Activated gamma-delta T cell treated with Interleukin-2 at 50 U/mL for 16 hours (primary cell): Measurements from ENCODE around the gene CEACAM7.

Source experiments
- DNase-seq: peaks from one replicate; pipeline ENCODE4 v3.0.0-alpha.2; 2020

The CEACAM7 gene

DNA sequence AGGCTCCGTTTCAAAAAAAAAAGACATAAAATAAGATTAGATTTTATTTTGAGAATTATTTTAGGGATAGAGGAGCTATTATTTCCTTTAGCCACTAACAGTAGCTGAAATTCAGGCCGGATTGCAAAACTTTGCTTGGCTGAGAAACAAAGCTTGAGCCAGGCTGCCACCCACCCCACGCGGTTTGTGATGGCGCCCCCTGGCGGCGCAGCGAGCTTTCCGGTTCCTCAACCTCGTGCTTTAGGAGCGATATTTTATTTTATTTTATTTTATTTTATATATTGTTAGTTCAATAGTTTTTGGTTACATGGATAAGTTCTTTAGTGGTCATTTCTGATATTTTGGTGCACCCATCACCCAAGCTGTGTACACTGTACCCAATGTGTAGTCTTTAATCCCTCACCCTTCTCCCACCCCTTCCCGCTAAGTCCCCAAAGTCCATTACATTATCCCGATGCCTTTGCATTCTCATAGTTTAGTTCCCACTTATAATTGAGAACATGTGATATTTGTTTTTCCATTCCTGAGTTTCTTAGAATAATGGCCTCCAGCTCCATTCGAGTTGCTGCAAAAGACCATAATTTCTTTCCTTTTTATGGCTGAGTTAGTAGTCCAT lies 41.4 kb downstream of the CEACAM7 start:
- peak; percentile 32 for DNase-seq

DNA sequence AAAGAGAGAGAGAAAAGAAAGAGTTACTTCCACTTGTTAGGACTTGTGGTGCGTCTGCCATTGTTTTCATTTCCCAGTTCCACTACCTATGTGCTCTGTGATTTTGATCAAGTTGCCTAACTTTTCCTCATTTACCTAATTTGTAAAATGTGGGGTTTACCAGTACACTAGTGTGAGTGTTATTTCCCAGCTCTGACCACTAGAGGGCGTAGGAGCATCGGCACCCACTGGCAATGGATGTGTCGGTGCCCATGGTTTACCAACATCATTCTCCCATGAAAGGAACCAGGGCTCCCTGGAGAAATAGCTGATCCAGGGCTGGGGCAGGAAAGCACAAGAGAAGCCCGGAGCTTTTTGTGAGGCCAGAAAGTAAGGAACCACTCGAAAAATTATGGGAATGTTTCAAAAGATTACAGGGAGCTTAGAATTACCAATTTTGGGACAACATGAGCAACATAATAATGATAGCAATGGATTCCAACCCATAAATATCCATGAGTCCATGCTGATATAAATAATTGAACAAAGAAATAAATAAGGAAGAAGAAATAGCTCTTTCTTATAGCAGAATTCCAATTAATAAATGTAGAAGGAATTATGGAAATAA lies 46.1 kb downstream of the CEACAM7 start:
- DNase-seq: peak; percentile 75

DNA sequence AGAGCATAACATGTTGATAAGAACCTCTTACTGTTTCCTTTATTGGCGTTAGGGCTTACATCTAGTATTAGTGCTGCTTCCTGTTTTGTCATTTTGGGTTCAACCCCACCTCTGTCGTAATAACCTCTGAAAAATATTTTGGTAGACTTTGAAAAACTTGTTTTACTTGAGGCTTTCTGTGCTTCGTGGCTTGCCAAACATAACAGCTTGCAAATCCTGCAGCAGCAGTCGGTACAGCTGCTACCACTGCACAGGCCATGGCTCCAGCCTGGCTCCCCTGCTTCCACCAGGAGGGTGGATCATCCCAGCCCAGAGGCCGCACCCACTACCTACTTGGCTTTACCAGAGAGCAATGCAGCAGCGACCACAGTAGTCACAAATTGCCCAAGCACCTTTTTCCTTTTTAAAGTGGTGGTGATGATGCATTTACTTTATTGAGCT lies 49.4 kb downstream of the CEACAM7 start:
- no peak for DNase-seq

- no peak for DNase-seq
Measured at GRCh38 chr19:41637484-41637883, 50.6 kb downstream of the CEACAM7 start.

- DNase-seq: no peak
Measured at GRCh38 chr19:41627966-41628675, 59.9 kb downstream of the CEACAM7 start.

- DNase-seq: no peak
Measured at GRCh38 chr19:41626877-41627276, 61.2 kb downstream of the CEACAM7 start, which contains the start of gene CEACAM4. Gene CEACAM4, minus strand, starts transcription at chr19:41627074. Its CDS starts 111 bp downstream, at chr19:41626963.

DNA sequence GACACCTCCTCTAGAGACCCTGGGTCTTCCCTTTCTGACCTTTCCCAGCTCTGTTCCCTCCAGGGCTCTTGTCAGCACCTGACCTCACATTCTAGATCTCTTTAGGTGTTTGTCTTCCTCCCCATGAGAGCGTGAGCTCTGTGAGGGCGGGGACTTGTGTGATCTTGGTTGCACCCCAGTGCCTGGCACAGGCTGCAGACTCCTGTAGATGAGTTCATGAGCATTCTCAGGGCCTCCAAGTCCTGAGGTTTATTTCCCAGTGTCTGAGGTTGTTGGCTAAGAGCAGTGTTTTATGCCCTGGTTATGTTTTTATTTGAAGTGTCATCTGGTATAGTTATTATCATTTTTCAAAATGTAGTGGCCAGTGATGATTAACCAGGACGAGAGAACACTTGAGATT lies 61.8 kb downstream of the CEACAM7 start:
- no peak for DNase-seq

- DNase-seq: no peak
Measured at GRCh38 chr19:41624937-41625336, 63.1 kb downstream of the CEACAM7 start.

DNA sequence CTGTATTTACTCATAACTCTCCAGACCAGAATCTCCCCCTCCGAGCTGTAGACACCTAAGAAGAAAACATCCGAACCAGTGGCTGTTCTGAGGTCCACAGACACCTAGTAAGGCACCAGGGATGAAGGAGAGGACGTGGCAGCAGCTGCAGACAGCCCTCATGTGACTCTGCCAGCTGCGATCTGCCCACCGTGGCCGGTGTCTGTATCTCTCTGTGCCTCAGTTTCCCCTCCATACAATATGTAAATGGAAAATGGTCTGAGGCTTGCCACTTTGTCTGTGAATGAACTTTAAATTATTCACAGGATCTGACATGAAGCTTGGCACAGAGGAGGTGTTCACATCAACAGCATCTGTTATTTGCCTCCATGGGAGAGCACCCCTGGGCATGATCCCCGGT lies 63.6 kb downstream of the CEACAM7 start:
- no peak for DNase-seq

DNA sequence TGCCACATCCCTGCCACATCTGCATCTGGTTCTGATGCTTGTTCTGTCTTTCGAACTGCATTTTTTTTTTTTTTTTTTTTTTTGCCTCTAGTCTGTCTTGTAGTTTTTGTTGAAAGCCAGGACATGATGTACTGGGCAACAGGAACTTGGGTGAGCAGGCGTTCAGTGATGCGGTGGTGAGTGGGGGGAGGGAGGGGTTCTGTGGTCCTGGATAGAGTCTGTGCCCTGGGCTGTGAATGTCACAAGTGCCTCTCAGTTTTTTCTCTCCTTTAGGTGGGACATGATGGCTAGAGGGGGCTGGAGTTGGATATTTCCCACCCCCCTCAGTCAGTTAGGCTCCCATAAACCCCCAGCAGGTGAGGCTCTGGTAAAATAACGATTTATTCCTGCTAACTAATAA lies 64.7 kb downstream of the CEACAM7 start:
- DNase-seq: no peak
